Measurements from ENCODE around the gene ASTN2.

ASTN2 gene

GRCh38 chr9:116688806-116689485 is 725.9 kb downstream of the ASTN2 start:
- DNase-seq: no peak

- peak in 1 of 2 experiments; percentile 42 for DNase-seq
Measured at GRCh38 chr9:116687754-116688135, 727.1 kb downstream of the ASTN2 start.

GRCh38 chr9:116687074-116687753 is 727.6 kb downstream of the ASTN2 start, which contains the start of gene TRIM32:
Gene TRIM32 (plus strand): TSS chr9:116687305. CDS start chr9:116697743, 10,438 bp downstream.
- peak; percentile 75 to 77 for DNase-seq

- no peak for DNase-seq
Measured at GRCh38 chr9:116686693-116687073, 728.2 kb downstream of the ASTN2 start.

- no peak for DNase-seq
Measured at GRCh38 chr9:116686135-116686534, 728.7 kb downstream of the ASTN2 start.

- no peak for DNase-seq
Measured at GRCh38 chr9:116685166-116685565, 729.7 kb downstream of the ASTN2 start.

- no peak for DNase-seq
Measured at GRCh38 chr9:116683535-116683934, 731.3 kb downstream of the ASTN2 start.

- no peak for DNase-seq
Measured at GRCh38 chr9:116674210-116674980, 740.5 kb downstream of the ASTN2 start.

- no peak for DNase-seq
Measured at GRCh38 chr9:116673375-116673774, 741.5 kb downstream of the ASTN2 start.

GRCh38 chr9:116671605-116672004 is 743.3 kb downstream of the ASTN2 start:
- DNase-seq: peak; percentile 8 to 31

GRCh38 chr9:116668970-116669695 is 745.7 kb downstream of the ASTN2 start:
- no peak for DNase-seq

- DNase-seq: no peak
Measured at GRCh38 chr9:116663581-116663980, 751.3 kb downstream of the ASTN2 start.

GRCh38 chr9:116662646-116663310 is 752.1 kb downstream of the ASTN2 start:
- DNase-seq: no peak

GRCh38 chr9:116661037-116661954 is 753.6 kb downstream of the ASTN2 start:
- peak; percentile 85 to 94 for DNase-seq

- no peak for DNase-seq
Measured at GRCh38 chr9:116658265-116658664, 756.6 kb downstream of the ASTN2 start.

GRCh38 chr9:116656977-116657376 is 757.9 kb downstream of the ASTN2 start:
- DNase-seq: no peak

GRCh38 chr9:116656501-116656971 is 758.3 kb downstream of the ASTN2 start:
- DNase-seq: no peak

GRCh38 chr9:116654059-116654355 is 760.9 kb downstream of the ASTN2 start:
- DNase-seq: no peak

- no peak for DNase-seq
Measured at GRCh38 chr9:116653348-116654058, 761.4 kb downstream of the ASTN2 start.

- DNase-seq: no peak
Measured at GRCh38 chr9:116647515-116647809, 767.4 kb downstream of the ASTN2 start.
